Testis (tissue), 3 donors: Measurements from ENCODE around the gene ADGRF3. TPM values are rescaled to one million over a fixed set of nuclear protein-coding genes. Genes with fewer than 3 reads are reported as not detected.

Experiments
- DNase-seq: peaks from one replicate; pipeline ENCODE4 v3.0.0-alpha.2; 2019
- H3K27ac ChIP-seq, 2 donors: fragments of 200-600 bp; sonication (generic); one replicate each; pipeline ENCODE4 v1.5.1; 2019
- H3K27me3 ChIP-seq: fragments of 200-600 bp; sonication (generic); one replicate; pipeline ENCODE4 v1.5.1; 2019
- H3K36me3 ChIP-seq: fragments of 200-600 bp; sonication (generic); one replicate; pipeline ENCODE4 v1.5.1; 2017; ENCODE audit warnings: low read depth; ENCODE audit errors: missing control alignments
- H3K4me1 ChIP-seq: fragments of 200-600 bp; sonication (generic); one replicate; pipeline ENCODE4 v1.5.1; 2019
- H3K4me3 ChIP-seq, 2 donors: fragments of 200-600 bp; sonication (generic); one replicate each; pipeline ENCODE4 v1.5.1; 2017 to 2019
- H3K9me3 ChIP-seq: fragments of 200-600 bp; sonication (generic); one replicate; pipeline ENCODE4 v1.5.1; 2017
- POLR2A ChIP-seq: fragments of 450-650 bp; IDR thresholded peaks from one replicate; pipeline ENCODE4 v1.6.1; 2017; ENCODE audit warnings: antibody characterized with exemption, mild to moderate bottlenecking, moderate library complexity
- WGBS, 2 donors: methylation state at CpG; one replicate each; pipeline ENCODE4 v1.1.5; 2018; 5-methylcytosine and 5-hydroxymethylcytosine counted together
- intact Hi-C: fragments of 100-400 bp; cut with DNase I; formaldehyde crosslinking; loops from one replicate; pipeline ENCODE4 v1.15.1; 2023; ENCODE audit warnings: low total_unique reads
- polyA plus RNA-seq: library from polyadenylated mRNA; stranded (reverse); fragments of 350-450 nt; fragmentation: Illumina TruSeq; extraction: RNeasy Lipid Tissue Mini Kit (QIAGEN cat#74804); gene quantifications from one replicate; pipeline ENCODE4 v1.2.3, GENCODE V29; 2014; ENCODE audit warnings: low read depth, low replicate concordance; ENCODE audit not compliant: insufficient read depth
- total RNA-seq, 2 donors: library from RNA; depleted of rRNA; stranded (reverse); fragments of >200 nt; gene quantifications; one replicate each; pipeline ENCODE4 v1.2.3, GENCODE V29; 2016
- TF ChIP-seq, protein P1 (sequence below), 3 experiments: fragments of 450-650 bp in 2 of 3; fragments of 200-600 bp in 1 of 3; sonication (generic) in 1 of 3; IDR thresholded peaks; one replicate each; pipeline ENCODE4 v1.5.1; 2016 to 2019; ENCODE audit warnings: antibody characterized with exemption in 3 of 3, mild to moderate bottlenecking in 2 of 3, moderate library complexity in 1 of 3

Gene ADGRF3
- total and polyA plus RNA-seq, 3 donors from 2014 or later = 1.0 to 2.2 (median 1.6) TPM

DNA sequence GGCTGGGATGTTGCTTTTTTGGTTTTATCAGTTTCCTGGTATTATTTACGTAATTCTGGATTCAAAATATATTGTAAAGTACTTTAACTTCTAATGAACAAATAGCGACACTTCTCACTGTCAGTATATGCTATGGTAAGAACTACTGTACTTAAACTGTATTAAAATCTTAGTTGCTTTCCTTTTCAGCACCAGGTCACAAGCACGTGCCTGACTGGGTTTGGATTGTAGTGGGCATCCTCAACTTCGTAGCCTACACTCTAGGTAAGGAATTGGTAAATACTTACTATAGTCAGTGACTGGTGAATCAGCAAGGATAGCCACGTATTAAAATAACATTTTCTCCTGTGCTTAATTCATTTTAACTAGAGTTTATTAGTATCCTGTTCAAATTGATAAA lies 20.4 kb upstream of the ADGRF3 start:
- 91 to 92% methylated on average over 5 of the region's 5 CpGs for WGBS, 2 donors
- H3K9me3 ChIP-seq = no peaks in the 10 kb centered on the region
- no peak overlapping the region for H3K4me3 ChIP-seq
- TF ChIP-seq, protein P1, sequence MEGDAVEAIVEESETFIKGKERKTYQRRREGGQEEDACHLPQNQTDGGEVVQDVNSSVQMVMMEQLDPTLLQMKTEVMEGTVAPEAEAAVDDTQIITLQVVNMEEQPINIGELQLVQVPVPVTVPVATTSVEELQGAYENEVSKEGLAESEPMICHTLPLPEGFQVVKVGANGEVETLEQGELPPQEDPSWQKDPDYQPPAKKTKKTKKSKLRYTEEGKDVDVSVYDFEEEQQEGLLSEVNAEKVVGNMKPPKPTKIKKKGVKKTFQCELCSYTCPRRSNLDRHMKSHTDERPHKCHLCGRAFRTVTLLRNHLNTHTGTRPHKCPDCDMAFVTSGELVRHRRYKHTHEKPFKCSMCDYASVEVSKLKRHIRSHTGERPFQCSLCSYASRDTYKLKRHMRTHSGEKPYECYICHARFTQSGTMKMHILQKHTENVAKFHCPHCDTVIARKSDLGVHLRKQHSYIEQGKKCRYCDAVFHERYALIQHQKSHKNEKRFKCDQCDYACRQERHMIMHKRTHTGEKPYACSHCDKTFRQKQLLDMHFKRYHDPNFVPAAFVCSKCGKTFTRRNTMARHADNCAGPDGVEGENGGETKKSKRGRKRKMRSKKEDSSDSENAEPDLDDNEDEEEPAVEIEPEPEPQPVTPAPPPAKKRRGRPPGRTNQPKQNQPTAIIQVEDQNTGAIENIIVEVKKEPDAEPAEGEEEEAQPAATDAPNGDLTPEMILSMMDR (IDR thresholded peaks at IDR 0.05) = no peak
- no peak for TF ChIP-seq POLR2A
- no peaks in the 10 kb centered on the region for H3K27me3 ChIP-seq
- DNase-seq = no peak
- intact Hi-C loops = no loop called here
- H3K4me1 ChIP-seq = no peaks in the 10 kb centered on the region
- no peak overlapping the region for H3K27ac ChIP-seq
- no peaks in the 10 kb centered on the region for H3K36me3 ChIP-seq

DNA sequence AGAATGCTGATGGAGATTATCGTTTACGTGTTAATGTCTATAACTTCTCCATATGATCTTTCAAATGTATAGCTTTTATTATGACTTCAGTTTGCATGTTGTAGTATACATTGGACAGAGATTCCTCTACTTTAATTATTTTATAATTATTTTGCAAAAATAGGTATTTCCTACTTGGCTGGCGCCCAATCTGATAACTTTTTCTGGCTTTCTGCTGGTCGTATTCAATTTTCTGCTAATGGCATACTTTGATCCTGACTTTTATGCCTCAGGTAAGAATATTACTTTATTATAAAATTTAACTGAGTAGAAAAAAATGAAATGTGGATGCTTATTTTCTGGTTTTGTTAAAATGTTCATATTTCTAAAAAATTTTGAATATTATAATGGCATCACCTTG lies 18.1 kb upstream of the ADGRF3 start:
- no peak overlapping the region for H3K27ac ChIP-seq
- H3K9me3 ChIP-seq = no peaks in the 10 kb centered on the region
- WGBS, 2 donors = 92 to 93% methylated on average over 4 of the region's 4 CpGs
- no peaks in the 10 kb centered on the region for H3K36me3 ChIP-seq
- no peak overlapping the region for H3K4me3 ChIP-seq
- intact Hi-C loops = no loop called here
- DNase-seq = no peak
- no peaks in the 10 kb centered on the region for H3K27me3 ChIP-seq
- no peaks in the 10 kb centered on the region for H3K4me1 ChIP-seq
- TF ChIP-seq, protein P1 (IDR thresholded peaks at IDR 0.05) = no peak
- TF ChIP-seq POLR2A = no peak

DNA sequence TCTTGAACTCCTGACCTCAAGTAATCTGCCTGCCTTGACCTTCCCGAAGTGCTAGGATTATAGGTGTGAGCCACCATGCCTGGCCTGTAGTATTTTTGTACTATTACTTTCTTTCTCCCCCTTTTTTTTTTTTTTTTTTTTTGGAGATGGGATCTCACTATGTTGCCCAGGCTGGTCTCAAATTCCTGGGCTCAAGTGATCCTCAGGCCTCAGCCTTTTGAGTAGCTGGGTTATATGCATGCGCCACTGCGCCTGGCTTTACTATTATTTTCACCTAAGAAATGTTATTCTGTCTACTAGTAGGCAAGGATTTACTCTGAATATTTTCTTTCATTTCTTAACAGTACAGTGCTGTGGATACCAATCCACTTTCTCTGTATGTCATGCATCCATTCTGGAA lies 17.4 kb upstream of the ADGRF3 start:
- intact Hi-C loops = no loop called here
- DNase-seq = no peak
- Histone ChIP-seq H3K36me3 (no peaks in the 10 kb centered on the region), H3K4me1 (no peaks in the 10 kb centered on the region), H3K4me3 (no peak overlapping the region), H3K9me3 (no peaks in the 10 kb centered on the region), H3K27me3 (no peaks in the 10 kb centered on the region), H3K27ac (no peak overlapping the region)
- WGBS, 2 donors = 80 to 93% methylated on average over 3 of the region's 3 CpGs
- no peak for TF ChIP-seq POLR2A
- TF ChIP-seq, protein P1 (IDR thresholded peaks at IDR 0.05) = no peak

- 80 to 83% methylated on average over 4 of the region's 4 CpGs for WGBS, 2 donors
- intact Hi-C loops = no loop called here
- H3K9me3 ChIP-seq = no peaks in the 10 kb centered on the region
- no peak overlapping the region for H3K27ac ChIP-seq
- no peak overlapping the region for H3K4me3 ChIP-seq
- H3K27me3 ChIP-seq = no peaks in the 10 kb centered on the region
- TF ChIP-seq, protein P1 (IDR thresholded peaks at IDR 0.05) = no peak
- no peak for TF ChIP-seq POLR2A
- DNase-seq = no peak
- no peaks in the 10 kb centered on the region for H3K4me1 ChIP-seq
- H3K36me3 ChIP-seq = no peaks in the 10 kb centered on the region
Measured at GRCh38 chr2:26363323-26363722, 16.7 kb upstream of the ADGRF3 start.

DNA sequence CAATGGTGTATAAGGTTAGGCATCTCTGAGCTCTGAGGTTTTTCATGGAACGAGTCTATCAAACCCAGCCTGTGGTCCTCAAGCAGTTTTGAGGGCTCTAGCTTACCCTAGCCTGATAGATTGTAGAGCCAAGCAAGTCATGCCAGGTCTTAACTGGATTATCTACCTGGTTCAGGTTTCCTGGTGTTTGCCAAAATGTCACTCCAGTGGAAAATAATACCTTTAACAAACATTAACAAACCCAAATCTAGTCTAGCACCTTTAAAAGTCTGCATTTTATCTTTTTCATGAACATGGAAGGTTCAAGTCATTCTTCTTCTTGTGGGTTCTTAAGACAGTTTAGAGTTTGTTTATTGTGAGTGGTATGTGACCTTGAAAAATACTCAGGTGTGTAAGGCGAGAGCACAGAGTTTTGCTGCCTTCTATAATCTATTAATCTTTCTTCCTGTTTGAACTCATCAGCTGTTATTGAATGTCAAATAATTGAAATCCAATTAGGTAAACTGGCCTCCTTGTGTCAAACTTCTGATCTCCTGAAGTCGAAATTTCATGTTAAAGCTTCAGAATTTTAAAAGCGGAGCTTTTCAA lies 13.4 kb upstream of the ADGRF3 start:
- no peaks in the 10 kb centered on the region for H3K36me3 ChIP-seq

More for the DNA sequence above, 13.4 kb upstream of the ADGRF3 start:
- no peak for TF ChIP-seq POLR2A
- TF ChIP-seq, protein P1 (IDR thresholded peaks at IDR 0.05) = no peak
- H3K27ac ChIP-seq = no peak overlapping the region
- H3K4me1 ChIP-seq = no peaks in the 10 kb centered on the region
- intact Hi-C loops = no loop called here
- no peak for DNase-seq
- H3K9me3 ChIP-seq = no peaks in the 10 kb centered on the region
- no peaks in the 10 kb centered on the region for H3K27me3 ChIP-seq
- no peak overlapping the region for H3K4me3 ChIP-seq
- 86 to 87% methylated on average over 4 of the region's 4 CpGs for WGBS, 2 donors
